Neural progenitor cell (in vitro differentiated cells): ENCODE results near the gene TMEM203. TPM values are rescaled to one million over a fixed set of nuclear protein-coding genes. Genes with fewer than 3 reads are reported as not detected.

ENCODE experiments used
- DNase-seq: peaks from one replicate; pipeline ENCODE4 v3.0.0-alpha.2; 2016; ENCODE audit warnings: low spot score
- H2AFZ ChIP-seq: fragments of 200-600 bp; sonication (generic); replicated peaks from 2 replicates; pipeline ENCODE4 v1.6.1; 2016; ENCODE audit warnings: antibody characterized with exemption
- H3F3A ChIP-seq: fragments of 200-600 bp; sonication (generic); 2 replicates; pipeline ENCODE4 v1.6.1; 2016; ENCODE audit warnings: antibody characterized with exemption, low read depth
- H3K27ac ChIP-seq: fragments of 200-600 bp; sonication (generic); 2 replicates; pipeline ENCODE4 v1.5.1; 2016; ENCODE audit warnings: mild to moderate bottlenecking
- H3K27me3 ChIP-seq: fragments of 200-600 bp; sonication (generic); 2 replicates; pipeline ENCODE4 v1.6.1; 2016; ENCODE audit warnings: mild to moderate bottlenecking, moderate library complexity
- H3K36me3 ChIP-seq: fragments of 200-600 bp; sonication (generic); 2 replicates; pipeline ENCODE4 v1.5.1; 2016
- H3K4me1 ChIP-seq: fragments of 200-600 bp; sonication (generic); 2 replicates; pipeline ENCODE4 v1.6.1; 2016; ENCODE audit warnings: mixed run types
- H3K4me2 ChIP-seq: fragments of 200-600 bp; sonication (generic); 2 replicates; pipeline ENCODE4 v1.6.1; 2016
- H3K4me3 ChIP-seq: fragments of 200-600 bp; sonication (generic); 2 replicates; pipeline ENCODE4 v1.5.1; 2016
- H3K79me2 ChIP-seq: fragments of 200-600 bp; sonication (generic); 2 replicates; pipeline ENCODE4 v1.6.1; 2016; ENCODE audit warnings: low read depth
- H3K9ac ChIP-seq: fragments of 200-600 bp; sonication (generic); 2 replicates; pipeline ENCODE4 v1.6.1; 2016
- H3K9me3 ChIP-seq: fragments of 200-600 bp; sonication (generic); 2 replicates; pipeline ENCODE4 v1.5.1; 2016; ENCODE audit warnings: low read depth
- H4K20me1 ChIP-seq: fragments of 200-600 bp; sonication (generic); 2 replicates; pipeline ENCODE4 v1.6.1; 2016; ENCODE audit warnings: low read depth
- H3K27ac Mint-ChIP-seq: 3 replicates; pipeline ENCODE4 v1.8.0; 2021; ENCODE audit warnings: mixed read lengths
- H3K27me3 Mint-ChIP-seq: 2 replicates; pipeline ENCODE4 v1.8.0; 2022; ENCODE audit warnings: low read depth, mild to moderate bottlenecking, inconsistent platforms, moderate library complexity, mixed read lengths; ENCODE audit not compliant: insufficient read depth
- H3K36me3 Mint-ChIP-seq: 3 replicates; pipeline ENCODE4 v1.8.0; 2021; ENCODE audit warnings: mixed read lengths
- H3K4me1 Mint-ChIP-seq: 3 replicates; pipeline ENCODE4 v1.8.0; 2021; ENCODE audit warnings: mixed read lengths
- H3K4me3 Mint-ChIP-seq: 3 replicates; pipeline ENCODE4 v1.8.0; 2021; ENCODE audit warnings: mild to moderate bottlenecking, moderate library complexity, mixed read lengths
- H3K9me3 Mint-ChIP-seq: 3 replicates; pipeline ENCODE4 v1.8.0; 2020; ENCODE audit warnings: mixed read lengths
- CTCF ChIP-seq: fragments of 200-600 bp; sonication (generic); IDR thresholded peaks from 2 replicates; pipeline ENCODE4 v1.5.1; 2017; ENCODE audit warnings: antibody characterized with exemption, mild to moderate bottlenecking
- EZH2 ChIP-seq: fragments of 200-600 bp; sonication (generic); IDR thresholded peaks from 2 replicates; pipeline ENCODE4 v1.6.1; 2017; ENCODE audit warnings: antibody characterized with exemption, mild to moderate bottlenecking, moderate library complexity
- EZH2phosphoT487 ChIP-seq: fragments of 200-600 bp; sonication (generic); IDR thresholded peaks from 2 replicates; pipeline ENCODE4 v1.6.1; 2017; ENCODE audit warnings: antibody characterized with exemption
- total RNA-seq: library from RNA; depleted of rRNA; stranded (reverse); fragments of >200 nt; gene quantifications from 2 replicates; pipeline ENCODE4 v1.2.3, GENCODE V29; 2015; ENCODE audit warnings: low replicate concordance

TMEM203 gene
- total RNA-seq, 1 donor from 2014 or later: 21.6 TPM

GRCh38 chr9:137174722-137175293, 30.6 kb downstream of the TMEM203 start:
- Histone ChIP-seq H3K27me3 (peaks cover 70% of the 10 kb centered on the region), H3K4me3 (peak overlapping the region; percentile 21), H3K4me2 (peak overlapping the region; percentile 68), H3K79me2 (no peaks in the 10 kb centered on the region), H3K9ac (no peak overlapping the region), H3K36me3 (no peaks in the 10 kb centered on the region), H3K4me1 (peaks cover 13% of the 10 kb centered on the region), H3K9me3 (no peaks in the 10 kb centered on the region), H4K20me1 (peaks cover 44% of the 10 kb centered on the region), H3K27ac (no peak overlapping the region), H3F3A (peaks cover 10% of the 10 kb centered on the region), H2AFZ (no peak overlapping the region)
- Mint-ChIP-seq H3K36me3 (no peaks in the 10 kb centered on the region), H3K27ac (no peak overlapping the region), H3K4me1 (no peaks in the 10 kb centered on the region), H3K27me3 (peaks cover 20% of the 10 kb centered on the region), H3K4me3 (no peak overlapping the region), H3K9me3 (no peaks in the 10 kb centered on the region)
- no peak for TF ChIP-seq EZH2phosphoT487
- no peak for TF ChIP-seq CTCF
- TF ChIP-seq EZH2: no peak
- peak; percentile 55 for DNase-seq

- Histone ChIP-seq H3K27ac (no peak overlapping the region), H3K4me1 (peaks cover 16% of the 10 kb centered on the region), H2AFZ (no peak overlapping the region), H3K9me3 (no peaks in the 10 kb centered on the region), H3K4me2 (peak overlapping the region; percentile 68), H3K36me3 (no peaks in the 10 kb centered on the region), H3K9ac (no peak overlapping the region), H3F3A (peaks cover 18% of the 10 kb centered on the region), H3K27me3 (peaks cover 78% of the 10 kb centered on the region), H4K20me1 (peaks cover 47% of the 10 kb centered on the region), H3K79me2 (no peaks in the 10 kb centered on the region), H3K4me3 (no peak overlapping the region)
- Mint-ChIP-seq H3K9me3 (no peaks in the 10 kb centered on the region), H3K27me3 (peaks cover 20% of the 10 kb centered on the region), H3K36me3 (no peaks in the 10 kb centered on the region), H3K4me3 (no peak overlapping the region), H3K4me1 (no peaks in the 10 kb centered on the region), H3K27ac (no peak overlapping the region)
- TF ChIP-seq EZH2 (no peak), CTCF (no peak), EZH2phosphoT487 (no peak)
- no peak for DNase-seq
Observed at GRCh38 chr9:137173796-137174664, 31.4 kb downstream of the TMEM203 start.

- Histone ChIP-seq H3K79me2 (no peaks in the 10 kb centered on the region), H3K36me3 (no peaks in the 10 kb centered on the region), H3K4me1 (peaks cover 21% of the 10 kb centered on the region), H3K4me3 (no peak overlapping the region), H3F3A (peaks cover 26% of the 10 kb centered on the region), H3K27me3 (peaks cover 87% of the 10 kb centered on the region), H3K4me2 (no peak overlapping the region), H3K9me3 (no peaks in the 10 kb centered on the region), H3K27ac (no peak overlapping the region), H3K9ac (no peak overlapping the region), H4K20me1 (peaks cover 47% of the 10 kb centered on the region), H2AFZ (no peak overlapping the region)
- no peaks in the 10 kb centered on the region for H3K9me3 Mint-ChIP-seq
- H3K27me3 Mint-ChIP-seq: peaks cover 20% of the 10 kb centered on the region
- TF ChIP-seq EZH2phosphoT487 (no peak), CTCF (no peak), EZH2 (no peak)
- DNase-seq: no peak
- peak overlapping the region; percentile 69 for H3K27ac Mint-ChIP-seq
- no peaks in the 10 kb centered on the region for H3K4me1 Mint-ChIP-seq
- H3K36me3 Mint-ChIP-seq: no peaks in the 10 kb centered on the region
- no peak overlapping the region for H3K4me3 Mint-ChIP-seq
Observed at GRCh38 chr9:137172901-137173795, 32.3 kb downstream of the TMEM203 start.
